DND-41 (cell line): ENCODE data around the gene SEC61A1.
A peak's percentile ranks its signal among the peaks of the same experiment; 100 is the strongest.

Experiments used
- ATAC-seq: fragments of 200-7000 bp; cut with Tn5 transposase; 3 replicates; pipeline ENCODE4 v1.9.1; 2021; ENCODE audit warnings: low read depth; ENCODE audit not compliant: insufficient read depth
- DNase-seq: peaks from one replicate; pipeline ENCODE4 v3.0.0-alpha.2; 2020
- H2AFZ ChIP-seq: 2 replicates; pipeline ENCODE4 v1.6.0; 2012; ENCODE audit warnings: low read depth, low read length
- H3K27ac ChIP-seq: 2 replicates; pipeline ENCODE4 v1.5.1; 2012; ENCODE audit warnings: low read length, inconsistent platforms
- H3K27me3 ChIP-seq: fragments of 200-600 bp; sonication (generic); 2 replicates; pipeline ENCODE4 v1.6.0; 2012; ENCODE audit warnings: low read length, mild to moderate bottlenecking, inconsistent platforms; ENCODE audit not compliant: insufficient read depth, poor library complexity
- H3K36me3 ChIP-seq: 2 replicates; pipeline ENCODE4 v1.5.1; 2012; ENCODE audit warnings: low read length, inconsistent platforms; ENCODE audit not compliant: insufficient read depth
- H3K4me1 ChIP-seq: 2 replicates; pipeline ENCODE4 v1.5.1; 2012; ENCODE audit warnings: mild to moderate bottlenecking, low read length; ENCODE audit not compliant: insufficient read depth
- H3K4me2 ChIP-seq: 2 replicates; pipeline ENCODE4 v1.6.0; 2012; ENCODE audit warnings: mild to moderate bottlenecking, moderate library complexity, low read length, inconsistent platforms; ENCODE audit not compliant: insufficient read depth
- H3K4me3 ChIP-seq, 2 experiments: fragments of 200-600 bp in 1 of 2; shearing (Covaris generic) in 1 of 2; 2 replicates each; pipeline ENCODE4 v1.5.1; 2012 to 2016; ENCODE audit warnings: inconsistent platforms in 2 of 2, low read length in 2 of 2, mild to moderate bottlenecking in 2 of 2, low read depth in 1 of 2, moderate library complexity in 1 of 2
- H3K79me2 ChIP-seq: 2 replicates; pipeline ENCODE4 v1.6.0; 2012; ENCODE audit warnings: low read length, inconsistent platforms; ENCODE audit not compliant: insufficient read depth
- H3K9ac ChIP-seq: 2 replicates; pipeline ENCODE4 v1.6.0; 2012; ENCODE audit warnings: low read depth, mild to moderate bottlenecking, inconsistent platforms, low read length, moderate library complexity
- H3K9me3 ChIP-seq: 2 replicates; pipeline ENCODE4 v1.5.1; 2012; ENCODE audit warnings: low read length, moderate library complexity, mild to moderate bottlenecking, inconsistent platforms; ENCODE audit not compliant: insufficient read depth, severe bottlenecking
- H4K20me1 ChIP-seq: 2 replicates; pipeline ENCODE4 v1.6.0; 2012; ENCODE audit warnings: low read length; ENCODE audit not compliant: insufficient read depth
- CTCF ChIP-seq: IDR thresholded peaks from 2 replicates; pipeline ENCODE4 v1.5.1; 2012; ENCODE audit warnings: borderline replicate concordance, low read length, moderate library complexity, mild to moderate bottlenecking; ENCODE audit not compliant: poor library complexity, severe bottlenecking; ENCODE audit errors: extremely low read depth
- EZH2 ChIP-seq: IDR thresholded peaks from 3 replicates; pipeline ENCODE4 v1.6.1; 2012; ENCODE audit warnings: borderline replicate concordance, low read depth, mild to moderate bottlenecking, moderate library complexity, low read length, inconsistent platforms; ENCODE audit not compliant: severe bottlenecking

The SEC61A1 gene

GRCh38 chr3:128056258-128056657 is 4.0 kb downstream of the SEC61A1 start:
- no peak overlapping the region for H3K9ac ChIP-seq
- no peaks in the 10 kb centered on the region for H3K27me3 ChIP-seq
- peaks cover 79% of the 10 kb centered on the region for H3K36me3 ChIP-seq
- TF ChIP-seq CTCF (no peak), EZH2 (no peak)
- H4K20me1 ChIP-seq: peaks cover 34% of the 10 kb centered on the region
- H3K4me3 ChIP-seq: no peak overlapping the region
- H3K9me3 ChIP-seq: no peaks in the 10 kb centered on the region
- DNase-seq (no peak), ATAC-seq (no peak)
- H3K27ac ChIP-seq: no peak overlapping the region
- peak overlapping the region; percentile 76; the same call in 1 of the 2 replicates for H3K4me2 ChIP-seq
- no peak overlapping the region for H2AFZ ChIP-seq
- H3K79me2 ChIP-seq: peaks cover 62% of the 10 kb centered on the region
- peaks cover 34% of the 10 kb centered on the region for H3K4me1 ChIP-seq

GRCh38 chr3:128060473-128061381 is 8.5 kb downstream of the SEC61A1 start:
- Histone ChIP-seq H3K4me1 (peaks cover 2% of the 10 kb centered on the region; the same call in 1 of the 2 replicates), H3K9me3 (no peaks in the 10 kb centered on the region), H3K4me3 (no peak overlapping the region), H3K27ac (no peak overlapping the region), H4K20me1 (peaks cover 32% of the 10 kb centered on the region; the same call in 1 of the 2 replicates), H3K4me2 (no peak overlapping the region), H3K27me3 (no peaks in the 10 kb centered on the region), H3K9ac (no peak overlapping the region), H3K36me3 (peaks cover 93% of the 10 kb centered on the region), H3K79me2 (peaks cover 24% of the 10 kb centered on the region), H2AFZ (no peak overlapping the region)
- ATAC-seq (no peak), DNase-seq (no peak)
- TF ChIP-seq EZH2 (no peak), CTCF (no peak)

- H4K20me1 ChIP-seq: peaks cover 39% of the 10 kb centered on the region
- DNase-seq (no peak), ATAC-seq (peak; percentile 31; the same call in 1 of the 3 replicates)
- H3K27me3 ChIP-seq: no peaks in the 10 kb centered on the region
- no peak overlapping the region for H3K9ac ChIP-seq
- no peaks in the 10 kb centered on the region for H3K9me3 ChIP-seq
- H3K27ac ChIP-seq: no peak overlapping the region
- no peak overlapping the region for H3K4me2 ChIP-seq
- TF ChIP-seq EZH2 (no peak), CTCF (no peak)
- no peak overlapping the region for H3K4me3 ChIP-seq
- peaks cover 94% of the 10 kb centered on the region for H3K36me3 ChIP-seq
- no peak overlapping the region for H2AFZ ChIP-seq
- H3K79me2 ChIP-seq: peaks cover 11% of the 10 kb centered on the region
- no peaks in the 10 kb centered on the region for H3K4me1 ChIP-seq
Measured at GRCh38 chr3:128062033-128062745, 10.0 kb downstream of the SEC61A1 start.
